ENCODE data around the gene PLXDC2.

DNA sequence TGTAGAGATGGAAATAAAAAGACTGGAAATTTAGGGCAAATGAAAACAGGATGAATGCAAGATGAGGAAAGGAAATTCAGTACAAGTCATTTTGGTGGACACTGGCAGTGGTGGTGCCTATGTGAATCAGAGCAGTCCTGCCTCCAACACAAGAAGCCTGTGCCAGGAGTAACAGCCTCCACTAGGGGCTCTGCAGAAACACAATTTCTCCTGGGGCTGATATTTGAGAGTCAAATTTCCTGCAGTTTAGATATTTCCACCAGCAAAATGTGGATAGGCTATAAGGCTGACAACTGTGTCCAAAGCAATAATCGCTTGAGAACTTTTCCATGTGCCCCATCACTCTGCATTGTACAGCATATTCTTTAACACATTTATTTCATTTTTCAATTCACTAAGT, 4.7 kb upstream of the PLXDC2 start:
- no peak for TF ChIP-seq EZH2phosphoT487 (IDR thresholded peaks at IDR 0.05; ENCODE audit: borderline replicate concordance)
- TF ChIP-seq, protein P1, sequence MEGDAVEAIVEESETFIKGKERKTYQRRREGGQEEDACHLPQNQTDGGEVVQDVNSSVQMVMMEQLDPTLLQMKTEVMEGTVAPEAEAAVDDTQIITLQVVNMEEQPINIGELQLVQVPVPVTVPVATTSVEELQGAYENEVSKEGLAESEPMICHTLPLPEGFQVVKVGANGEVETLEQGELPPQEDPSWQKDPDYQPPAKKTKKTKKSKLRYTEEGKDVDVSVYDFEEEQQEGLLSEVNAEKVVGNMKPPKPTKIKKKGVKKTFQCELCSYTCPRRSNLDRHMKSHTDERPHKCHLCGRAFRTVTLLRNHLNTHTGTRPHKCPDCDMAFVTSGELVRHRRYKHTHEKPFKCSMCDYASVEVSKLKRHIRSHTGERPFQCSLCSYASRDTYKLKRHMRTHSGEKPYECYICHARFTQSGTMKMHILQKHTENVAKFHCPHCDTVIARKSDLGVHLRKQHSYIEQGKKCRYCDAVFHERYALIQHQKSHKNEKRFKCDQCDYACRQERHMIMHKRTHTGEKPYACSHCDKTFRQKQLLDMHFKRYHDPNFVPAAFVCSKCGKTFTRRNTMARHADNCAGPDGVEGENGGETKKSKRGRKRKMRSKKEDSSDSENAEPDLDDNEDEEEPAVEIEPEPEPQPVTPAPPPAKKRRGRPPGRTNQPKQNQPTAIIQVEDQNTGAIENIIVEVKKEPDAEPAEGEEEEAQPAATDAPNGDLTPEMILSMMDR (conservative IDR thresholded peaks at IDR 0.05; ENCODE audit: low read length): peak; percentile 53

Data from Loucy (cell line).